ENCODE measurements around the gene CGRRF1. TPM values are rescaled to one million over a fixed set of nuclear protein-coding genes. Genes with fewer than 3 reads are reported as not detected.

Gene CGRRF1
- total and polyA plus RNA-seq, 2 of the 13 experiments (the other 11 are each of a cell fraction or from before 2014, with no cell fraction given) = 16.8 to 18.2 TPM

DNA sequence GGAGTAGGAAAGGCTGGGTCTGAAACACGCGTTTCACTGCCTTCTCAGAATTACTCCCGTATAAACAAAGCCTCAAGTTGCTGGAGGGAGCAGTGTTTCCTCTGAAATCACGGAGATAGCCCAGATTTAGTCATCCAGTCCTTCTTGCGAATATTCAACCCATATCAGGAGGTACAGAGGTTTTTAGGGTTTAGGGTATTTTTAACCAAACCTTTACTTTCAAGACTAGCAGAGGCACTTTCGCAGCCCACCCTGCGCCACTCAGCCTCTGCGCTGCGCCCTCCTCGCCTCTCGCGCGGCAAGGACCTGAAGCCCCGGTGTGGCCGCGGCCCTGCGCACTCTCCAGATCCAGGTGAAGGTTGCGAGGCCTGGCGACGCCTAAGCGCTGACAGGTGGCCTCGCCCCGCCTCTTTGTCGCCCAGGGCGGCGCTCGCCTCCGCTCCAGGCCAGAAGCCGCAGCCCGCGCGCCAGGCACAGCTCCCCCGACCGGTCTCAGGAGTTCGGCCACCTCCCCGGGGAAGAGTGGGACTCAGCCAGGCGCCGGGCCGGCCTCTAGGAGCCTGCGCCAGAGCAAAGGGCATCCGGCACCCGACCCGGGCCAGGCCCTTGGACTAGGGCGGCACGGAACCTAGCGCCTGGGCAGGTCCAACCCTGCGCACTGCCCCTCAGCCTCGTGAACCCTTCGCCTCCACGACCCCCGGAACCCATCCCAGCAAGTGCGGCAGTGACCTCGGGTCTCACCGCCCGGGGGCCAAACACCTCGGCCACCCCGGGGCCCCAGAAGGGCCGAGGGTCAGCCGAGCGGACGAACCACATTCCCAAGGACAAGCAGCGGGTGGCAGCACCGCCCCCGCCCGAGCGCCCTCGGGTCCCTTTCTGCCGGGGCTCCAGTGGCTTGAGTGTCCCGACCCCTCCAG is 55.4 kb downstream of the CGRRF1 start (continued):
- peak; percentile 46; the same call in 1 of the 2 replicates for TF ChIP-seq ZNF788 (CRISPR knock-in tag; IDR thresholded peaks at IDR 0.05; ENCODE audit: borderline replicate concordance)
- 0 out of 2 replicates have a peak, but pooled peaks have one; percentile 38 for TF ChIP-seq KLF13 (CRISPR knock-in tag; IDR thresholded peaks at IDR 0.05)
- TF ChIP-seq NFE2L2 (IDR thresholded peaks at IDR 0.05; ENCODE audit: low read length) = no peak
- no peak for TF ChIP-seq HIVEP1 (CRISPR knock-in tag; IDR thresholded peaks at IDR 0.05)
- TF ChIP-seq GTF2F1 (IDR thresholded peaks at IDR 0.05; ENCODE audit: low read length) = no peak
- TF ChIP-seq ZNF256 (CRISPR knock-in tag; conservative IDR thresholded peaks at IDR 0.05) = peak; percentile 96
- TF ChIP-seq NCOR1 (IDR thresholded peaks at IDR 0.05; ENCODE audit: borderline replicate concordance, low read length) = no peak
- TF ChIP-seq DR1 (CRISPR knock-in tag; IDR thresholded peaks at IDR 0.05) = peak; percentile 39; the same call in 1 of the 2 replicates
- TF ChIP-seq ZNF558 (CRISPR knock-in tag; IDR thresholded peaks at IDR 0.05; ENCODE audit: borderline replicate concordance) = no peak
- no peak for TF ChIP-seq FOXK1 (CRISPR knock-in tag; IDR thresholded peaks at IDR 0.05; ENCODE audit: borderline replicate concordance, low read depth)
- TF ChIP-seq ZNF333 (CRISPR knock-in tag; IDR thresholded peaks at IDR 0.05; ENCODE audit: borderline replicate concordance) = peak; percentile 86
- TF ChIP-seq ZNF432 (CRISPR knock-in tag; IDR thresholded peaks at IDR 0.05; ENCODE audit: borderline replicate concordance) = no peak
- TF ChIP-seq, protein P1, sequence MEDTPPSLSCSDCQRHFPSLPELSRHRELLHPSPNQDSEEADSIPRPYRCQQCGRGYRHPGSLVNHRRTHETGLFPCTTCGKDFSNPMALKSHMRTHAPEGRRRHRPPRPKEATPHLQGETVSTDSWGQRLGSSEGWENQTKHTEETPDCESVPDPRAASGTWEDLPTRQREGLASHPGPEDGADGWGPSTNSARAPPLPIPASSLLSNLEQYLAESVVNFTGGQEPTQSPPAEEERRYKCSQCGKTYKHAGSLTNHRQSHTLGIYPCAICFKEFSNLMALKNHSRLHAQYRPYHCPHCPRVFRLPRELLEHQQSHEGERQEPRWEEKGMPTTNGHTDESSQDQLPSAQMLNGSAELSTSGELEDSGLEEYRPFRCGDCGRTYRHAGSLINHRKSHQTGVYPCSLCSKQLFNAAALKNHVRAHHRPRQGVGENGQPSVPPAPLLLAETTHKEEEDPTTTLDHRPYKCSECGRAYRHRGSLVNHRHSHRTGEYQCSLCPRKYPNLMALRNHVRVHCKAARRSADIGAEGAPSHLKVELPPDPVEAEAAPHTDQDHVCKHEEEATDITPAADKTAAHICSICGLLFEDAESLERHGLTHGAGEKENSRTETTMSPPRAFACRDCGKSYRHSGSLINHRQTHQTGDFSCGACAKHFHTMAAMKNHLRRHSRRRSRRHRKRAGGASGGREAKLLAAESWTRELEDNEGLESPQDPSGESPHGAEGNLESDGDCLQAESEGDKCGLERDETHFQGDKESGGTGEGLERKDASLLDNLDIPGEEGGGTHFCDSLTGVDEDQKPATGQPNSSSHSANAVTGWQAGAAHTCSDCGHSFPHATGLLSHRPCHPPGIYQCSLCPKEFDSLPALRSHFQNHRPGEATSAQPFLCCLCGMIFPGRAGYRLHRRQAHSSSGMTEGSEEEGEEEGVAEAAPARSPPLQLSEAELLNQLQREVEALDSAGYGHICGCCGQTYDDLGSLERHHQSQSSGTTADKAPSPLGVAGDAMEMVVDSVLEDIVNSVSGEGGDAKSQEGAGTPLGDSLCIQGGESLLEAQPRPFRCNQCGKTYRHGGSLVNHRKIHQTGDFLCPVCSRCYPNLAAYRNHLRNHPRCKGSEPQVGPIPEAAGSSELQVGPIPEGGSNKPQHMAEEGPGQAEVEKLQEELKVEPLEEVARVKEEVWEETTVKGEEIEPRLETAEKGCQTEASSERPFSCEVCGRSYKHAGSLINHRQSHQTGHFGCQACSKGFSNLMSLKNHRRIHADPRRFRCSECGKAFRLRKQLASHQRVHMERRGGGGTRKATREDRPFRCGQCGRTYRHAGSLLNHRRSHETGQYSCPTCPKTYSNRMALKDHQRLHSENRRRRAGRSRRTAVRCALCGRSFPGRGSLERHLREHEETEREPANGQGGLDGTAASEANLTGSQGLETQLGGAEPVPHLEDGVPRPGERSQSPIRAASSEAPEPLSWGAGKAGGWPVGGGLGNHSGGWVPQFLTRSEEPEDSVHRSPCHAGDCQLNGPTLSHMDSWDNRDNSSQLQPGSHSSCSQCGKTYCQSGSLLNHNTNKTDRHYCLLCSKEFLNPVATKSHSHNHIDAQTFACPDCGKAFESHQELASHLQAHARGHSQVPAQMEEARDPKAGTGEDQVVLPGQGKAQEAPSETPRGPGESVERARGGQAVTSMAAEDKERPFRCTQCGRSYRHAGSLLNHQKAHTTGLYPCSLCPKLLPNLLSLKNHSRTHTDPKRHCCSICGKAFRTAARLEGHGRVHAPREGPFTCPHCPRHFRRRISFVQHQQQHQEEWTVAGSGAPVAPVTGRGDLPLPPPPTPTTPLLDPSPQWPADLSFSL (CRISPR knock-in tag; IDR thresholded peaks at IDR 0.05) = no peak
- no peak for TF ChIP-seq NFIC (IDR thresholded peaks at IDR 0.05; ENCODE audit: low read length)
- TF ChIP-seq HOXD1 (CRISPR knock-in tag; IDR thresholded peaks at IDR 0.05) = 0 out of 2 replicates have a peak, but pooled peaks have one; percentile 36
- TF ChIP-seq ZNF770 (CRISPR knock-in tag; IDR thresholded peaks at IDR 0.05) = peak; percentile 41; the same call in 1 of the 2 replicates
- TF ChIP-seq PCBP1 (IDR thresholded peaks at IDR 0.05; ENCODE audit: borderline replicate concordance, low read depth, low read length) = no peak
- no peak for TF ChIP-seq ZMYM2 (CRISPR knock-in tag; IDR thresholded peaks at IDR 0.05)
- no peak for TF ChIP-seq CENPX (CRISPR knock-in tag; IDR thresholded peaks at IDR 0.05)
- TF ChIP-seq BHLHE40 (IDR thresholded peaks at IDR 0.05; ENCODE audit: low read length) = no peak
- TF ChIP-seq HNF4A (CRISPR knock-in tag; IDR thresholded peaks at IDR 0.05) = peak; percentile 72
- 0 out of 2 replicates have a peak, but pooled peaks have one; percentile 12 for TF ChIP-seq ZNF20 (CRISPR knock-in tag; IDR thresholded peaks at IDR 0.05)

Measured in HepG2 (cell line).